RWPE1 (cell line): Measurements from ENCODE around the gene BCAN.

ENCODE experiments used
- CTCF ChIA-PET: fragments of 350-600 bp; sonication (Branson Sonifier 250); formaldehyde crosslinking; extraction: SDS; loops from one replicate; lab custom pipeline; 2021; lab: Yijun Ruan, JAX
- POLR2A ChIA-PET: fragments of 400-600 bp; formaldehyde crosslinking; extraction: SDS; loops from one replicate; lab custom pipeline; 2020; ENCODE audit warnings: antibody characterized with exemption; ENCODE audit not compliant: low non-redundant PET; lab: Yijun Ruan, JAX
- DNase-seq: peaks from one replicate; pipeline ENCODE4 v3.0.0; 2012; ENCODE audit warnings: low spot score
- H3K27ac ChIP-seq: fragments of 450-650 bp; 2 replicates; pipeline ENCODE4 v1.5.1; 2017
- CTCF ChIP-seq: fragments of 450-650 bp; conservative IDR thresholded peaks from 2 replicates; pipeline ENCODE4 v1.5.1; 2017; ENCODE audit warnings: low read depth, mild to moderate bottlenecking

The BCAN gene

GRCh38 chr1:156684227-156684782 is 42.4 kb downstream of the BCAN start:
- peak; percentile 67 for DNase-seq
- H3K27ac ChIP-seq: peak overlapping the region; percentile 72
- TF ChIP-seq CTCF: no peak
- ChIA-PET CTCF (interaction anchor here (0.5 to 9.5 kb wide), 9 partner anchors 8 to 206 kb away, joined by 3 to 178 read pairs (median 3); partner anchors contain the start of genes CRABP2, ISG20L2 and METTL25B), POLR2A (interaction anchor here (0.6 kb wide), 1 partner anchor 51 kb away, joined by 8 read pairs; no protein-coding TSS in a partner anchor)

DNA sequence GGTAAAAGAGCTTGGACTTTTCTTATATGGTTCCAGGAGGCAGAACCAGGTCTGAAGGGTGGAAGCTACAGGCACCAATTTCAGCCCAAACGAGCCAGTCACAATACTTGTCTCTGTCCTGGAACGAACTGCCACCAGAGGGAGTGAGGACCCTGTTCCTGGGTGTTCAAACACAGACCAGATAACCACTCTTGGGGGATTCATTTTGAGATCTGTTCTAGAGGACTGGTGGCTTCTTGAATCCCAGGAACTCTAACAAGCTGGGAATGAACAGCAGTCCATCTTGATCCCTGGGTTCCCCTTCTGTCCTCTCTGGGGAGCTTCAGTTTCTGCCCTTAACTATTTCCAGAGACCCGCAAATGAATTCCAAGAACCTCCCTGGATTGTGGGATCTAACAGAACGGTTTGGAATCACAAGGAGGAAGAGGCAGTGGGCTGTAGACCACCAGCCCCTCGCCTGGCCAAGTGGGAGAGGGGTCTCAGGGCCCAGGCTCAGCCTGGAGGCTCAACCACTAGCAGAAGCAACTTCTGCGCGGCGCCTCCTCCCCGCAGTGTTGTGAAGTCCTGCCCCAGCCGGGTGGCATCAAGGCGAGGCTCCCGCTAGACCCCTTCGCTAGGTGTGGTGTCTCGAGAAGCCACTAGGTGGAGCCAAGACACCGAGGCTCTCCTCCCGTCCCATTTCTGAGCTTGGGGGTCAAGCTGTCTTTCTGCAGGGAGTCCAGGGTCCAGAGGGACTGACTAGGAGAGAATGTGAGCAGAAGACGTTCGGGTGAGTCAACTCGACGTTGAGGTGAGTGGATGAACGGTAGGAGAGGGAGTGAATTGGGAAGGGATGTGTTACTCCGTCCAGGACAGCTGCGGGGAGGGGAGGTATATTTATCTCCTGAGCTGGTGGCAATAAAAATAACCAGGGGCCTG is 47.4 kb downstream of the BCAN start:
- POLR2A ChIA-PET: interaction anchor here (0.5 to 2.4 kb wide), 2 partner anchors 37 to 62 kb away, joined by 3 to 10 read pairs; partner anchors contain the start of gene HDGF
- DNase-seq: peak; percentile 83
- CTCF ChIA-PET: interaction anchor here (0.5 to 9.5 kb wide), 29 partner anchors 10 to 238 kb away, joined by 3 to 225 read pairs (median 5); partner anchors contain the start of genes CRABP2, ISG20L2, METTL25B and NES
- peak; percentile 88 for TF ChIP-seq CTCF
- H3K27ac ChIP-seq: peak overlapping the region; percentile 82

DNA sequence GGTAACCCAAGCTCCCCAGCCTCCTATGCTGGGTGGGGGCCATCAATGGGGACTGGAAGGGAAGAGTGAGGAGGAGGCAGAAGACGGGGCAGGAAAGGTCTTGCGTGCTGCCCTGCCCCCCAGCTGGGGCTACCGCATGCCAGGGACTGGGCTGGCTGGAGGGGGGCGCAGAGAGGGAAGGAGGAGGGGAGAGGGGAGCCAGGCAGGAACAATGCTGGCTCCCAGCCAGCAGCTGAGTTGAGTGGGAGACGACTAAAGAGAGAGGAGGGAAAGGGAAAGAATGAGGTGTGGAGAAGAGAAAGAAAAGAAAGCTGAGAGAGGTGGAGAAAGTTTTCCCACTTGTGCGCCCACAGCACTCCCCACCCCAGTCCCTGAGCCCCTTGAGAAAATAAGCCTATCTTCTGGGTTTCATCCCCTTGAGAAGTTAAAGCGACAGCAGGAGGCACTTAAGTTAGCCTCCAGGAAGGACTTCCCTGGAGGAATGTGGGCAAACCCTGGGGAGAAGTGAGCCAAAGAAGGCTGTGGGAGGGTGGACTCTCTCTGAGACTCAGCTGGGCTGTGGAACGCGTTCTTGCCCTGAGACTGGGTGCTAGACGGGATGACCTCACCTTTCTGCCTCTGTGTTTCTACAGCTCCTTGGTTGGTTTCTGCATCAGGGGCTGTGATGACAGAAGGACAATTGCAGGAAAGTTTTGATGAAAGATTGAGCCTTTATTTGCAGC is 48.2 kb downstream of the BCAN start:
- TF ChIP-seq CTCF: no peak
- ChIA-PET POLR2A (interaction anchor here (2.4 kb wide), 1 partner anchor 36 kb away, joined by 10 read pairs; no protein-coding TSS in a partner anchor), CTCF (interaction anchor here (0.5 to 9.5 kb wide), 27 partner anchors 9 to 238 kb away, joined by 3 to 225 read pairs (median 5); partner anchors contain the start of genes CRABP2, ISG20L2, METTL25B and NES)
- no peak for DNase-seq
- peak overlapping the region; percentile 82 for H3K27ac ChIP-seq

DNA sequence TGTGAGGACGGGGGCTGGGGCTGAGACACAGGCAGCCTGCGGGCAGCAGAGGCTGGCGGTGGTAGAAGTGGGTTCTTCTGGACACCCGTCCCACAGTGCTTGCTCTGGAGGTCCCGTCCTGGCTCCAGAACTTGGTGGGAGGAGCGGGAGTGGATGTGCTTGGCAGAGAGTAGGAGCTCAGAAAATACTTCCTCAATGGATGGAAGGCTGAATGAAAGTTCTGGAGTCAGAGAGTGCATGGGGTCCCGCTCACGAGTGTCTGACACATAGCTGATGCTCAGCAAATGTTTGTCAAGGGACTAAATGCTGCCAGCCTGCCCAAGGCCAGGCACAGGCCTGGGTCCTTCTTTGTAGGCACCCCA is 48.7 kb downstream of the BCAN start:
- no peak for DNase-seq
- POLR2A ChIA-PET: interaction anchor here (2.4 kb wide), 1 partner anchor 35 kb away, joined by 10 read pairs; no protein-coding TSS in a partner anchor
- CTCF ChIA-PET: interaction anchor here (0.6 to 9.5 kb wide), 8 partner anchors 13 to 167 kb away, joined by 3 to 225 read pairs (median 6); partner anchors contain the start of genes CRABP2, HAPLN2, ISG20L2 and METTL25B
- no peak for TF ChIP-seq CTCF
- peak overlapping the region; percentile 82 for H3K27ac ChIP-seq

DNA sequence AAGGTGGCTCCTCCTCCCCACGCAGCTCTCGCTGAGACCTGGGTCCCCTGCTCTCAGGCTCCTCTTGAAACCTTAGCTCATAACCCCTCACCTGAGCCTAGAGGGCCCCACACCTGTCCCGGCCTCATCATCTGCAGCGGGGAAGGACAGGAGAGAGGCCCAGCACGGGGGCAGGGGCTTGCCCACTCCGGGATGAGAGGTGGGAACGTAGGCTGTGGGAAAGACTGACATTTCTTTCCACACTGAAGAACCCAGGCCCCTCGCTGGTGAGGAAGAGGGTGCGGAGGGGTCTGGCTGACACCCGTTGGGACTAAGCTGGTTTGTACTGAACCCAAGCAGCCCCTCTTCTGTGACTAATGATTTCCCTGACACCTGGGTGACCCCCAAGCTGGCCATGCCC is 49.3 kb downstream of the BCAN start:
- H3K27ac ChIP-seq: peak overlapping the region; percentile 82
- ChIA-PET POLR2A (interaction anchor here (0.6 to 1.5 kb wide), 2 partner anchors 14 to 69 kb away, joined by 3 to 5 read pairs; partner anchors contain the start of gene CRABP2), CTCF (interaction anchor here (0.6 to 9.5 kb wide), 5 partner anchors 17 to 199 kb away, joined by 3 to 225 read pairs (median 6); partner anchors contain the start of genes CRABP2, HAPLN2, ISG20L2 and METTL25B)
- DNase-seq: no peak
- TF ChIP-seq CTCF: no peak
